Activated CD4-positive, alpha-beta T cell treated with anti-CD3 and anti-CD28 coated beads, Interleukin-2, amount 50 U/mL, for 4 hours (primary cell): ENCODE data around the gene TMEM191C.
"Not testable (repeated sequence)": the region's sequence is repeated elsewhere in the genome, so short reads cannot be mapped to it uniquely, and the experiment has no call there.

Experiments
- DNase-seq, 2 experiments: peaks; one replicate each; pipeline ENCODE4 v3.0.0-alpha.2; 2020

TMEM191C gene

DNA sequence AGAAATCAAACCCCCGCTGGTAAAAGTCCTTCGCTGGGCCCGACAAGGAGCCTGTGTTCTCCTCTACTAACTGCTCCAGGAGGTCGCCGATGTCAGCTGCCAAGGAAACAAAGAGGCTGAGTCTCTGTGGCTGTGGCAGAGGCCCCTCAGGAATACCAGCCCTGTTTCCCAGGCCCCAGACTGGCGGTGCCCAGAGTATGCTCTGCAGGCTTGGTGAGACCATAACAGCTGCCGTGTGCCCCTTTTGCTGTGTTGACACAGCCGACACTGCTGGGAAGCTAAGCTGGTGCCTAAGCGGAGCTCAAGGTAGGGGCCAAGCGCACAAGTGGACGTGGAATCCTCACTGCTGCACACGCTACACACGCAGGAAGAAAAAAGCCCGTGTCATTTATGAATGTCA, 16.9 kb downstream of the TMEM191C start:
- not testable (repeated sequence) for DNase-seq

DNA sequence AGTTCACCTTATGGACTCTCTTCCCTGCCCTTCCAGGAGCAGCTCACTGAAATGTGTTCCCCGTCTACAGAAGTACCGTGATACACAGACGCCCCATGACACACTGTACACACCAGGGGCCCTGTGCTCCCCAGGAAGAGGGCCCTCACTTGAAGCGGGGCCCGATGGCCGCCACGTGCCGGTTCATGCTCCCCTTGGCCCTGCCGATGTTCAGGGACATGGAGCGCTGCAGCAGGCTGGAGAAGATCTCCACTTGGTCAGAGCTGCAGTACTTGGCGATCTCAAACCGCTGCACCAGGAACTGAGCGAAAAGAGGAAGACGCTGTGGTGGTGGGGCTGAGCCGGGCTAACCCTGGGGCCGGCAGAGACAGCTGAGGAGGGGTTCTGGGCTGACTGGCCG, 20.5 kb downstream of the TMEM191C start:
- DNase-seq: not testable (repeated sequence)

DNA sequence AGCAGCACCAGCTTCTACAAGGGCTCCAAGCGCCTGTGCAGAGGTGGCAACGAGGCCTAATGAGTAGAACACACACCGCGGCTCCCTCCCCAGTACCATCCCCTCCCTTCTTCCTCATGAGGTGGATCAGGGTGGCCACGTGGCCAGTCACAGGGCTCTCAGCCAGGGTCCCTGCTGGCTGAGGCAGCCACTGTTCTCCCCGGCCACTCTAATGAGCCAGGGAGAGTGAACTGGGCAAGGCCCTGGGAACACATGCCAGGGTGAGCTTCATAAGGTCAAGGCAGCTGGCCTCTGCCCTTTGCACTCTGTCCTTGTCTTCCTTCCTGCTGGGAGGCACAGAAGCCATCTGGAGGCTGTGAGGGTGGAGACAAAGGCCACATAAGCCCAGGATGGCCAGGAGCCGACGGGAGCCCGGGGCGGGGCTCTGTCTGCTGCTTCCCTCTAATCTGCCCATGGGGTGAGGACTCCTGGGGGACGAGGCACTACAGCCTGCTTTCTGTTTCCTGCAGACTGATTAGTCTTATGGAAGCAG, 22.0 kb downstream of the TMEM191C start:
- DNase-seq: not testable (repeated sequence)

DNA sequence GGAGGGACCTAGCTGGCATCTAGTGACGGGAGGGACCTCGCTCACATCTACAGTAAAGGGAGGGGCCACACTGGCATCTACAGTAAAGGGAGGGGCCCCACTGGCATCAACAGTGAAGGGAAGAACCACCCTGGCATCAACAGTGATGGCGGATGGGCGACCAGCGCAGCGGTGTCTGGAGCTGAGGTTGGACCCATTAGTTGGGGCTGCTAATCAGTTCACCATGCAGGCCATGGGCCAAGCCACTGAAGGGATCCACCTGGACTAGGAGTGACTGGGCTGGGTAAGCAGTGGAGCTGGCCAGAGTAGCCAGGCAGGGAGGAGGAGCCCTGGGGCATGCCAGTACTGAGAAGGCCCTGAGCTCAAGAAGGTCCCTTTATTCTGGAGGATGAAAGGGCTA, 23.4 kb downstream of the TMEM191C start:
- not testable (repeated sequence) for DNase-seq

DNA sequence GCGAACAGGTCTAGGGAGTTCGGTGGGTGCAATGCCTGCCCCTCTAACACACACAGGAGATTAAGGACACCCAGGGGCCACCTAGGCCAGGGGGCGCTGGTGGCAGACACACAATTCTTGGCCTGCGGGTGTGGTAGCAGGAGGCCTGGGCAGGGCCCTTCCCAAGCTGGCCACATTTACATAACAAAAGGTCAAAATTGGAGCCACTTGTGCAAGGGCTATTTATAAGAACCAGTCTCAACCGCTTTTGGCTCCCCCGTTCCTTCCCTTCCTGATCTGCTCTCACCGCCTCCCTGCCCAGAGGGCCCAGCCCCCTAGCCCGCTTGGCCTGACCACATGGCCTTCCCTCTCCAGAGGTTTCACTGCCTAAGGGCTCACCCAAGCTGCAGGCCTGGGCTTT, 25.1 kb downstream of the TMEM191C start:
- DNase-seq: not testable (repeated sequence)

DNA sequence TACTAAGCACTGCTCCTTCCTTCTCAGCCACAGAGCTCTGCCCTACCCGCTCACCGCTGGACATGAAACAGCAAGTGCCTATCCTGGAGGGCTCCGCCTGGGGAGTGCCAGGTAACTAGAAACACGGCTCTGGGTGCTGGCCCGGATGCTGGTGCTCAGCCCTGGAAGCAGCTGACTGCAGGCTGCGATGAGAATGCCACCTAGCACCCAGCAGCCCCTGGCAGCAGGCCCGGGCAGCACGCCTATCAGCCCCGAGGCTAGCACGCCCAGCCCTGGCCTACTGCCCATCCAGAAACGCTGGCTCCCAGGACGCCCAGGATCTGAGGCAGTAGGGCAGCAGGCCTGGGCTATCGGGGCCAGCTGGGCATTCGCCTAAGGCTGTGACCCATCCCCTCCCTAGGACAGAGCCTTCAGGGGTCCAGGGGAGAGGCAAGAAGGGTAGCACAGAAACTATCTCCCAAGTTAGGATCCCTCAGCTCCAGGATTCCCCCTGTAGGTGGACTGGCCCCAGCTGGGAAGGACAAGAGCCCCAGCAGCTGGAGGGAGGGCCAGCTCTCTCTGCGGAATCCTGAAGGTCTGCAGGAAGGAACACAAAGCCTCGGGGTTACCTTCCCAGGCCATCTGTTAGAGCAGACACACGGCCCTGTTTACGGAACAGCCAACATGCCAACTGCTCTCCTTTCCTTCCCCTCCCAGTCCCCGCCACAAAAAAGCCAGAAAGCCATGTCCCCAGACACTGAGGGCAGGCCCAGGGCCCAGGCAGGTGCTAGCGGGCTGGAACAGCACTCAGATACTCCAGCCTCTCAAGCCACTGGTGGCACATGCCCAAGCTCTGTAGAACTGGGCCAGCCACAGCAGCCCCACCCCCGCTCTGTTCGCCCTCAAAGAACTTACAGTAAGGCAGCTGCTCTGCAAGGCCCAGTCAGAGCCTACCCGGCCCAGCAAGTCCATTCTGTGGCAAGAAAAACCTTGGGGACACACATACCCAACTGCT, 26.9 kb downstream of the TMEM191C start:
- not testable (repeated sequence) for DNase-seq

DNA sequence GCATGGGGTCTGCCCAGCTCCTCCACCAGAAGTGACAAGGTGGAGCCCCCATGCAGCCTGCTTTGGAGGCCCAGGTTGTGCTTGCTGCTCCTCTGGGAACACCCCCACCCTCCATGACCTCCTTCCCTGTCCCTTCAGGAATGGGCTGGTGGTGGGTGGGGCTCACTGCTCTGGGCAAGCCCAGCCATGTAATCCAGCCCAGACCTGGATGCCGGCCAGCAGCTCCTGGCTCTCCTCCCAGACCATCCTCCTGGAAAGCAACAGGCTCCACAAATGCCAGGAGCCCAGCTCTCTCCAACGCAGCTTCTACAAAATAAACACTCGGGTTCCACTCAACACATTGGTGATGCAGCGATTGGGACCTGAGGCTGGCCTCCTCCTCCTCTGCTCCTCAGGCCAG, 30.8 kb downstream of the TMEM191C start:
- not testable (repeated sequence) for DNase-seq

DNA sequence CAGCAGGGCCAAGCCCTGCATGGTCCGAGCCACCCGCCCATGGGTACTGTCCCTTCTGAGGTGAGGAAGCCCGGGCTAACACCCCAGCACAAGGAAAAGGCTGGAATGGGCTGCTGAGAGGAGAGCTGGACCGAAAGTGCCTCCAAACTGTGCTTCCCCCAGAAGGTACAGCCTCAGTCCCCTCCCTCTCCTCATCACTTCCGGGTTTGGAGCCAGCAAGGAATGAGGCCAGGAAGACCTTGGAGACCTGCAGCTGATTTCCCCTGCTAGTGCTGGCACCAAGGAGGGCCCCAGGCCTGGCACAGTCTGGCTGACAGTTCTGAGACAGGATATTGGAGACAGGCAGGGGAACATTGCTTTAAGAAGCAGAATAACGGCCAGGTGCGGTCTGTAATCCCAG, 31.3 kb downstream of the TMEM191C start:
- DNase-seq: not testable (repeated sequence)

DNA sequence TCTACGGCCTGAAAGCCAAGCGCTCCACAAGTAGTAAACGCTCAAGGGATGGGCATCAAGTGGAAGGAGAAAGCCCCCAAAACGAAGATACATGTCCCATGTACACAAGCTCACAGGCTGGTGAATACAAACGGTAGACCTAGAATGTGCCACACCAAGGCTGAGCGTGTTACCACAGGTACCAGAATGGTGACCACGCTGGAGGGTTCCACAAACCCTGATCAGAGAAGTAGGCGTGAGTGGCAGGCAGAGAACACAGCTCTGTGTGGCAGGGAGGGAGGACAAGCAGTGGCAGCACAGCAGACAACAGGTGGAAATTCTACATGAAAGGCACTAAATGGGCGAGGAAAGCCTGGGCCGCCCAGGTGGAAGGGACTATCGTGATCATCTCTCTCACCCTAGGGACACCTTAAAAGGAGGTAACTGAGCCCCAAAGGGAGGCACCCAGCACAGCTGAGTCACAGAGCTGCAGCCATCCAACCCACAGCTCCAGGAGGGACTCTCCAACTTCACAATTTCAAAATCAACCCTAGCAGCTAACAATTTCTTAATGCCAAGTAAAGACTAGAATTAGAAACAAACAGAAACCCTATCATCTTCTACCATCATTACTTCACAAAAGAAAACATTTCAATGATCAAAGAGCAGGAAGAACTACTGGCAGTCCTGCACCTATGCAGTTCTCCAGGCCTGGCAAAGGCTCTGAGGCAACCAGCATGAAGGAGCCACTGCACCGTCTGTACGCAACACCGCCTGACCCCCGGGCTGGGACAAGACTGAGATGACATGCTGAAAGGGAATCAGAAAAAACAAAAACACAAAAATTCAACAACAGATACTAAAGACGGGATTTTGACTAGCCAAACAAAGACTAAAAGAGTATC, 32.7 kb downstream of the TMEM191C start:
- not testable (repeated sequence) for DNase-seq

DNA sequence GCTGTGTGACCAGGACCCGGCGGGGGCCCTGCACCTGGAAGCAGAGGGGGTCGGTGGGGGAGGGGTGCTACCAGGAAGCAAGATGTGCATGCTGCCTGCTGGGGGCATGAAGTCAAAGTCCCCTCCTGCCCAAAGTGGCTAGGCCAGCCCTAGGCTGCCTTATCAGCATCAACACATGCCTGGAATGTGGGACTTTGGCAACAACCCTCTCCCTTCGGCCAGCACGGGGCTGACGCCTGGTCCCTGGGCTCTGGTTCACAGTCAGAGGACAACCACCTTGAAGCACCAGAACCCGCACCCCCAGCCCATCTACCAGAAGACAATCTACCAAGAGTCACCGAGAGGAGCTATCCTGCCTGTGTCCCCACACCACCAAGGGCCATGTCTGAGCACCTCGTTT, 43.2 kb downstream of the TMEM191C start:
- DNase-seq: not testable (repeated sequence)

DNA sequence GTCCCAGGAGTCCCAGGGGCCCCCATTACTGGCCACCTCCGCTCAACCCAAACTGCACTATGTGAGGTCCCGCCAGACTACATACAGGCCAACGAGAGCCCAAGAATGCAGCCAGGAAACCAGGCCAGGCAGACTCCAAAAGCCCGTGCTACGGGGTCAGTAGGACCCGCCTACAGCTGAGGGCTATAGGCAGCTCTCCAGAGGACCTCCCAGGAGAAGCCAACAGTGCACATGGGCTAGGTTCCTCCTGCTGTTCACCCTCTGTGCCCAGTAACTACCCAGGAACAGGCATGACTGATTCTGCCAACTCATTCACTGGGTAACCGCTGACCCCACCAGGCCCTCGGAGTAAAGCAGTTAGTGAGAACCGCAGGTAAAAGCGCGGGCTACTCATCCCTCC, 44.8 kb downstream of the TMEM191C start:
- DNase-seq: not testable (repeated sequence)

DNA sequence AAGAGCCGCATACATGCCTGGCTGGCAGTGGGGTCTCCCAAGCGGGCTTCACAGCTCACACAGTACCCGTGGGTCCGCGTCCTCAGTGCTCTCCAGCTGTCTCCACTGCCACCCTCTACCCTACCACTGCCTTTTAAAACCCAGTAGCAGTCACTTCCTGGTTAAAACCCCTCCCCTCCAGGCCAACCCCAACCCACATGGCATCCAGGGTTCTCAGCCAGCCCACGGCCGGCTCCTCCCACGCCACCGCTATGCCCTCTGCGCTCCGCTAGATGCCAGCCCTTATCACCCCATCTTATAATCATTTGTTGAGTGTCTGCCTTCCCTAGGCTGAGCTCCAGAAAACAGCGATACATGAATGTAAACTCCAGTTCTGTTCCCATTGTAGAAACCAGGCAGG, 46.9 kb downstream of the TMEM191C start:
- not testable (repeated sequence) for DNase-seq

DNA sequence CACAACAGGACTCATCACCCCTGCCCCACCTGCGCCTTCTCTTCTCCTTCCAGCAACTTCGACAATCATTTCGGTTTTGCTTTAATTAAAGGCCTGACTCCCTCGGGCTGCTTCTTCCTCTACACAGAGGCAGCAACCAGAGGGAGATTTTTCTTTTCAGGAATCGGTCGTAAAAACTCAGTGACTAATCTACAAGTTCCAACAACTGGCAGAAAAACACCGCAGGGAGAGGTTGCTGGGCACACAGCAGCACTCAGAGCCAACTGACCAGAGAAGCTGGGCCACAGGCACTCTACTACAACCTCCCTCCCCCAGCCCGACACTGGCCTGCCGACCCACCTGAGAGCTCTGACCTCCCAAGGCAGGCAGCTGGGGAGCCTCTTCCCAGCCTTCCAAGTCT, 48.0 kb downstream of the TMEM191C start:
- DNase-seq: not testable (repeated sequence)

DNA sequence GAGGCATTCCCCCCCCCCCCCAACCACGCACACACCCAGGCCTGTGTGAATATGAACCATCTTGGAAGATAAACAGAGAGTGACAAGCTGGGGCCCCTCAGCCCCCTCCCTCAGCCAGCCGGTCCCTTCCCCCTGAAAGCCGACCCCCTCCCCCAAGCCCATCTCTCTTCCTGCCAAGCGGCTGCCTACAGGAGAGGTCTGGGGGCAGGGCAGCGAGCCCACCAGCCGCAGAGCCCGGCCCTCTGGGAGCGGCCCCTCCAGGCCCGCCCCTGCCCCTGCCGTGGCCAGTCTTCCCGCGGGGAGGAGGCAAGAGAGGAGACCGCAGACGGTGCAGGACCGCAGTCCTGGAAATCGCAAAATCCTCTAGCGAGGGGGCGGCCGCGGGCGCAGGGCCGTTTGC, 49.3 kb downstream of the TMEM191C start:
- DNase-seq: not testable (repeated sequence)

DNA sequence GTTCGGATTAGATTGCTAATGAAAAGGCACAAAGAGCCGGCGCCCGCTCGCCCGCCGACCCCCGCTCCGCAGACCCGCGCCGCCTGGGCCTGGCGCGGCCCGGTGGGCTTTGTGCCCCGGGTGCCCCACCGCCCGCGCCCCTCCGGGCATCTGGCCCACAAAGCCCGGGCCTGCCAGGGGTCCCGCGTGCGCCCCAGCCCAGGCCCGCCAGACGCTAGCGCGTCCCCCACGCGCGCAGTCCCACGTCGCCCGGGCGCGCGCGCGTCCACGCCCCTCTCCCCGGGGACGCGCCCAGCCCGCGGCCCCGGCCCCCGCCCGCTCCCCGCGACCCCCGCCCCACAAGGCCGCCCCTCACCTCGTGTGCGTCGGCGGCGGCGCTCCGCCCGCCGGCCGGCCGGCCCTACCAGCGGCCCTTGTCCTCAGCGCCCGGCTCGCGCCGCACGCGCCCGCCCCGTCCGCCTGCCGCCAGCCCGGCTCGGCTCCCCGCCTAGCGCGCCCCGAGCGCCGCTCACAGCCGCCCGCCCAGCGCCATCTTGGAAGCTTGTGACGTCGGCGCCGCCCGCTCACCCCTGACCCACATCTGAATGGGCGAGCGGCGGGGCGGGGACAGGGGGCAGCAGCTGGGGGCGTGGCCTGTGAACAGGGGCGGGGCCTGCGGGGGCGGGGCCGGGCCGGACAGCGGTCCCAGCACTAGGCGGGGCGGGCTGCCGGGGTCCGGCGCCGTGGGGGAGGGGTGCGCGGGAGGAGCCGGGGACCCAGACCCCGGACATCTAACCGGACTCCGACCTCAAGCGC, 50.0 kb downstream of the TMEM191C start:
- DNase-seq: not testable (repeated sequence)
